H1 (cell line): ENCODE data around the gene HOXD10.
A peak's percentile ranks its signal among the peaks of the same experiment; 100 is the strongest.

ENCODE experiments used
- FOSL1 ChIP-seq: IDR thresholded peaks from 2 replicates; pipeline ENCODE4 v1.6.1; 2011; ENCODE audit warnings: mild to moderate bottlenecking, low read depth, low read length, moderate library complexity; ENCODE audit not compliant: insufficient read depth
- MAFK ChIP-seq: IDR thresholded peaks from 2 replicates; pipeline ENCODE4 v1.6.1; 2012; ENCODE audit warnings: low read depth, mild to moderate bottlenecking, improper control_type of control experiment, low read length
- POLR2A ChIP-seq, 2 experiments: IDR thresholded peaks; 1 replicate in 1 of 2; 2 replicates in 1 of 2; pipeline ENCODE4 v1.6.1; 2011; ENCODE audit warnings: low read depth in 2 of 2, low read length in 2 of 2, mild to moderate bottlenecking in 2 of 2; ENCODE audit errors: control extremely low read depth in 1 of 2
- RAD21 ChIP-seq, 2 experiments: IDR thresholded peaks in 1 of 2; conservative IDR thresholded peaks in 1 of 2; 2 replicates each; pipeline ENCODE4 v1.6.1; 2011; ENCODE audit warnings: low read depth in 2 of 2, low read length in 2 of 2, improper control_type of control experiment in 1 of 2, inconsistent platforms in 1 of 2, mild to moderate bottlenecking in 1 of 2, moderate library complexity in 1 of 2
- RBBP5 ChIP-seq: IDR thresholded peaks from 2 replicates; pipeline ENCODE4 v1.7.1; 2012; ENCODE audit warnings: low read depth, mild to moderate bottlenecking, inconsistent platforms, low read length, moderate library complexity, borderline replicate concordance
- TAF1 ChIP-seq: IDR thresholded peaks from 2 replicates; pipeline ENCODE4 v1.6.1; 2011; ENCODE audit warnings: mild to moderate bottlenecking, low read depth, low read length
- TF ChIP-seq, protein P1 (sequence below), 3 experiments: IDR thresholded peaks; 1 replicate in 2 of 3; 2 replicates in 1 of 3; pipeline versions ENCODE4 v1.5.1 to v1.6.1; 2011; ENCODE audit warnings: low read length in 3 of 3, mild to moderate bottlenecking in 3 of 3, inconsistent platforms in 2 of 3, low read depth in 1 of 3, moderate library complexity in 1 of 3; ENCODE audit not compliant: insufficient read depth in 1 of 3; ENCODE audit errors: control extremely low read depth in 1 of 3

DNA sequence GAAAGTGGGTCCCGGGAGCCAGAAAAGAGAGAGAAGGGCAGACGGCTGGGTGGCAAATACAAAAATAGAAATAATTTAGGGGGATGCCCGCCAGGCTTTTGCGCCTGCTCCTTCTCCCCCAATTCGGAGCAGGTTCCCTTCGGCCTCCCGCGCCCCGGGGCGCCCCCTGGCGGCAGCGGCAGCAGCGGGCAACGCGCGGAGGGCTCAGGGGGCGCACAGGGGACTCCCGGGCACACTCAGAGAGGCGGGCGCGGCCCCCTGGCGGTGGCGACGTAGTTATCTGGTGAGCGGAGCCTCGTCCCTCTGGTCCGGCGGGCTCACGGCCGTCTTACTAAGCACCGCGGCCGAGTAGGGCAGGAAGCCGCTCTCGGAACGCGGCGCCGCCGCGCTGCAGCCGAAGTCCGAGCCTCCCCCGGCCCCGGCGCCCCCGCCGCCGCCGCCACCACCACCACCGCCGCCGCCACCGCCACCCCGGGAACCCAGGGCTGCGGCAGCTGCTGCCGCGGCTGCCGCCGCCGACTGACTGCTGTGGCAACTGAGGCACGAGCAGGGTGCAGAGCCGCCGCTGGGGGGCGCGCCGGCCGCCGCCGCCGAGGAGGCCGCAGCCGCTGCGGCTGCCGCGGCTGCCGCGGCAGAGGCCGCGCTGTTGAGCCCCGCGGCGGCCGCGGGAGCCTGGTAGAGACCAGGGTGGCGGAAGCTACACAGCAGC lies 36.6 kb upstream of the HOXD10 start:
- TF ChIP-seq, protein P1, sequence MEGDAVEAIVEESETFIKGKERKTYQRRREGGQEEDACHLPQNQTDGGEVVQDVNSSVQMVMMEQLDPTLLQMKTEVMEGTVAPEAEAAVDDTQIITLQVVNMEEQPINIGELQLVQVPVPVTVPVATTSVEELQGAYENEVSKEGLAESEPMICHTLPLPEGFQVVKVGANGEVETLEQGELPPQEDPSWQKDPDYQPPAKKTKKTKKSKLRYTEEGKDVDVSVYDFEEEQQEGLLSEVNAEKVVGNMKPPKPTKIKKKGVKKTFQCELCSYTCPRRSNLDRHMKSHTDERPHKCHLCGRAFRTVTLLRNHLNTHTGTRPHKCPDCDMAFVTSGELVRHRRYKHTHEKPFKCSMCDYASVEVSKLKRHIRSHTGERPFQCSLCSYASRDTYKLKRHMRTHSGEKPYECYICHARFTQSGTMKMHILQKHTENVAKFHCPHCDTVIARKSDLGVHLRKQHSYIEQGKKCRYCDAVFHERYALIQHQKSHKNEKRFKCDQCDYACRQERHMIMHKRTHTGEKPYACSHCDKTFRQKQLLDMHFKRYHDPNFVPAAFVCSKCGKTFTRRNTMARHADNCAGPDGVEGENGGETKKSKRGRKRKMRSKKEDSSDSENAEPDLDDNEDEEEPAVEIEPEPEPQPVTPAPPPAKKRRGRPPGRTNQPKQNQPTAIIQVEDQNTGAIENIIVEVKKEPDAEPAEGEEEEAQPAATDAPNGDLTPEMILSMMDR (IDR thresholded peaks at IDR 0.05; ENCODE audit: control extremely low read depth in 1 of 3, insufficient read depth in 1 of 3, low read depth in 1 of 3, low read length in 3 of 3): peak in 2 of 3 experiments; percentile 83 to 99; a peak in 3 of 4 replicates
- TF ChIP-seq MAFK: no peak
- TF ChIP-seq TAF1: no peak
- no peak for TF ChIP-seq FOSL1
- peak; percentile 61 to 78 for TF ChIP-seq RAD21 (IDR thresholded peaks at IDR 0.05 in 1 of 2, conservative IDR thresholded peaks at IDR 0.05 in 1 of 2; ENCODE audit: low read depth in 2 of 2, low read length in 2 of 2)
- TF ChIP-seq RBBP5: no peak
- no peak for TF ChIP-seq POLR2A (IDR thresholded peaks at IDR 0.05; ENCODE audit: control extremely low read depth in 1 of 2, low read depth in 2 of 2, low read length in 2 of 2)
